HepG2 (cell line): ENCODE results near the gene CLK4. TPM values are rescaled to one million over a fixed set of nuclear protein-coding genes. Genes with fewer than 3 reads are reported as not detected.

Experiments
- ATAC-seq: fragments of 200-7000 bp; cut with Tn5 transposase; 3 replicates; pipeline ENCODE4 v1.9.1; 2020; ENCODE audit warnings: mild to moderate bottlenecking, moderate library complexity
- BruUV-seq: library from RNA; stranded (reverse); fragments of 400-500 nt; replicated peaks from 2 replicates; lab custom pipeline; 2021; lab: Mats Ljungman, UMichigan
- CTCF ChIA-PET: fragments of 300-600 bp; formaldehyde crosslinking; extraction: SDS; loops from one replicate; lab custom pipeline; 2021; ENCODE audit warnings: low total read pairs, inconsistent platforms, low intra/inter-chr PET ratio; lab: Yijun Ruan, JAX
- POLR2A ChIA-PET: fragments of 350-600 bp; sonication (Branson Sonifier 250); formaldehyde crosslinking; loops from one replicate; lab custom pipeline; 2020; ENCODE audit warnings: antibody characterized with exemption, inconsistent platforms; lab: Yijun Ruan, JAX
- DNase-seq: peaks from one replicate; pipeline ENCODE4 v3.0.0-alpha.2; 2015; ENCODE audit warnings: low spot score
- FAIRE-seq: peaks from 3 replicates; lab custom pipeline; 2011; peaks lifted over from hg19 to GRCh38; lab: Jason Lieb, UNC
- H2AFZ ChIP-seq: one replicate; pipeline ENCODE4 v1.6.1; 2011; ENCODE audit warnings: low read length, inconsistent platforms
- H3K27ac ChIP-seq: fragments of 300-600 bp; 3 replicates; pipeline ENCODE4 v1.8.0; 2011; ENCODE audit warnings: mixed run types, mild to moderate bottlenecking, mixed read lengths, low read length, inconsistent platforms; ENCODE audit not compliant: insufficient read depth; ENCODE audit errors: extremely low read length
- H3K27me3 ChIP-seq, 2 experiments: fragments of 200-600 bp in 1 of 2; 2 replicates in 1 of 2; 3 replicates in 1 of 2; pipeline versions ENCODE4 v1.6.0 to v1.8.0; 2011; ENCODE audit warnings: low read length in 2 of 2, mild to moderate bottlenecking in 2 of 2, moderate library complexity in 2 of 2, inconsistent platforms in 1 of 2; ENCODE audit not compliant: insufficient read depth in 2 of 2, control insufficient read depth in 1 of 2
- H3K36me3 ChIP-seq, 2 experiments: fragments of 200-600 bp in 1 of 2; replicated peaks in 1 of 2; 2 replicates in 1 of 2; 3 replicates in 1 of 2; pipeline versions ENCODE4 v1.5.1 to v1.8.0; 2011; ENCODE audit warnings: low read length in 2 of 2, inconsistent platforms in 1 of 2; ENCODE audit not compliant: insufficient read depth in 2 of 2, control insufficient read depth in 1 of 2
- H3K4me1 ChIP-seq: 2 replicates; pipeline ENCODE4 v1.5.1; 2012; ENCODE audit warnings: low read length, inconsistent platforms; ENCODE audit not compliant: insufficient read depth
- H3K4me2 ChIP-seq: 2 replicates; pipeline ENCODE4 v1.6.0; 2011; ENCODE audit warnings: low read depth, low read length, inconsistent platforms
- H3K4me3 ChIP-seq, 3 experiments: fragments of 200-600 bp in 1 of 3; sonication (generic), shearing (Covaris generic) in 1 of 3; replicated peaks in 1 of 3; 2 replicates each; pipeline ENCODE4 v1.5.1; 2011 to 2016; ENCODE audit warnings: low read length in 3 of 3, inconsistent platforms in 2 of 3, low read depth in 2 of 3, mild to moderate bottlenecking in 2 of 3, control low read depth in 1 of 3, mixed read lengths in 1 of 3; ENCODE audit not compliant: insufficient read depth in 1 of 3
- H3K79me2 ChIP-seq: one replicate; pipeline ENCODE4 v1.6.1; 2011; ENCODE audit warnings: low read length, inconsistent platforms; ENCODE audit not compliant: insufficient read depth
- H3K9ac ChIP-seq: 2 replicates; pipeline ENCODE4 v1.6.0; 2011; ENCODE audit warnings: mild to moderate bottlenecking, low read depth, low read length, inconsistent platforms; ENCODE audit not compliant: insufficient read depth
- H3K9me3 ChIP-seq: 2 replicates; pipeline ENCODE4 v1.5.1; 2012; ENCODE audit warnings: mild to moderate bottlenecking, low read length
- H4K20me1 ChIP-seq: 2 replicates; pipeline ENCODE4 v1.6.0; 2011; ENCODE audit warnings: inconsistent platforms, mild to moderate bottlenecking, low read length, moderate library complexity; ENCODE audit not compliant: insufficient read depth
- CENPBD1 ChIP-seq: sonication (generic); formaldehyde crosslinking; IDR thresholded peaks from 2 replicates; pipeline ENCODE4 v1.8.0; 2022; ENCODE audit warnings: missing genetic modification reagents, low read depth, mild to moderate bottlenecking, borderline replicate concordance
- EEA1 ChIP-seq: sonication (generic); formaldehyde crosslinking; IDR thresholded peaks from 2 replicates; pipeline ENCODE4 v1.5.1; 2020; ENCODE audit warnings: mild to moderate bottlenecking, missing genetic modification reagents, borderline replicate concordance
- KLF9 ChIP-seq: IDR thresholded peaks from 2 replicates; pipeline ENCODE4 v1.6.1; 2016; ENCODE audit warnings: low read depth
- NPAS2 ChIP-seq: sonication (generic); formaldehyde crosslinking; IDR thresholded peaks from 2 replicates; pipeline ENCODE4 v1.8.0; 2022; ENCODE audit warnings: mild to moderate bottlenecking, missing genetic modification reagents, borderline replicate concordance
- RBM22 ChIP-seq: fragments of 200-400 bp; formaldehyde crosslinking; optimal IDR thresholded peaks from 2 replicates; pipeline ENCODE3; 2017; ENCODE audit warnings: mild to moderate bottlenecking, low read length, moderate library complexity
- SIX4 ChIP-seq: sonication (generic); formaldehyde crosslinking; IDR thresholded peaks from 2 replicates; pipeline ENCODE4 v1.4.0; 2020; ENCODE audit warnings: missing genetic modification reagents
- ZBTB42 ChIP-seq: sonication (generic); formaldehyde crosslinking; IDR thresholded peaks from 2 replicates; pipeline ENCODE4 v1.5.0; 2020; ENCODE audit warnings: mild to moderate bottlenecking, missing genetic modification reagents
- ZNF136 ChIP-seq: sonication (generic); formaldehyde crosslinking; IDR thresholded peaks from 2 replicates; pipeline ENCODE4 v1.8.1; 2022; ENCODE audit warnings: low read depth, mild to moderate bottlenecking, moderate library complexity, missing genetic modification reagents
- ZNF205 ChIP-seq: IDR thresholded peaks from 2 replicates; pipeline ENCODE4 v1.6.1; 2018; ENCODE audit warnings: missing biosample characterization, missing genetic modification reagents
- WGBS: methylation state at CpG from one replicate; pipeline ENCODE4 v1.1.6; 2017; ENCODE audit warnings: low lambda C conversion rate; 5-methylcytosine and 5-hydroxymethylcytosine counted together
- in situ Hi-C: cut with HindIII; loops from 2 replicates; pipeline ENCODE4 v1.10.0; 2017; ENCODE audit warnings: low pct_unique_long_range_greater_than_20kb; ENCODE audit not compliant: extremely low pct_ligation_motif_present
- intact Hi-C: fragments of 100-400 bp; cut with micrococcal nuclease; formaldehyde crosslinking; loops from one replicate; pipeline ENCODE4 v1.10.0; 2022; ENCODE audit not compliant: unreplicated experiment
- polyA plus RNA-seq, 8 experiments: library from polyadenylated mRNA; depleted of rRNA in 3 of 8; stranded (reverse) in 7 of 8; unstranded in 1 of 8; fragments of >200 nt; fragmentation: Illumina TruSeq in 4 of 8; extraction: Trizol in 4 of 8; gene quantifications; 2 replicates each; pipeline versions ENCODE4 v1.2.1 to v1.2.3, GENCODE V29; 2011 to 2016; ENCODE audit warnings: low read depth in 4 of 8, missing spikeins in 1 of 8, mixed read lengths in 1 of 8; ENCODE audit not compliant: insufficient read depth in 1 of 8
- total RNA-seq, 5 experiments: library from RNA; depleted of rRNA; stranded (reverse); fragments of >200 nt; fragmentation: Illumina TruSeq; extraction: Trizol; gene quantifications; 2 replicates each; pipeline ENCODE4 v1.2.3, GENCODE V29; 2016; ENCODE audit warnings: low read depth in 1 of 5
- TF ChIP-seq, protein P1 (sequence below): sonication (generic); formaldehyde crosslinking; IDR thresholded peaks from 2 replicates; pipeline ENCODE4 v1.5.1; 2020; ENCODE audit warnings: mild to moderate bottlenecking, missing genetic modification reagents, borderline replicate concordance
- TF ChIP-seq, protein P2 (sequence below): sonication (generic); formaldehyde crosslinking; IDR thresholded peaks from 2 replicates; pipeline ENCODE4 v1.4.0; 2020; ENCODE audit warnings: missing genetic modification reagents
- TF ChIP-seq, protein P3 (sequence below): fragments of 450-650 bp; IDR thresholded peaks from 2 replicates; pipeline ENCODE4 v1.6.1; 2017; ENCODE audit warnings: mild to moderate bottlenecking
- TF ChIP-seq, protein P4 (sequence below): IDR thresholded peaks from 2 replicates; pipeline ENCODE4 v1.6.1; 2016

Gene CLK4
- total and polyA plus RNA-seq, 2 of the 13 experiments (the other 11 are each of a cell fraction or from before 2014, with no cell fraction given), result 17.7 to 18.4 TPM

- TF ChIP-seq, protein P1, sequence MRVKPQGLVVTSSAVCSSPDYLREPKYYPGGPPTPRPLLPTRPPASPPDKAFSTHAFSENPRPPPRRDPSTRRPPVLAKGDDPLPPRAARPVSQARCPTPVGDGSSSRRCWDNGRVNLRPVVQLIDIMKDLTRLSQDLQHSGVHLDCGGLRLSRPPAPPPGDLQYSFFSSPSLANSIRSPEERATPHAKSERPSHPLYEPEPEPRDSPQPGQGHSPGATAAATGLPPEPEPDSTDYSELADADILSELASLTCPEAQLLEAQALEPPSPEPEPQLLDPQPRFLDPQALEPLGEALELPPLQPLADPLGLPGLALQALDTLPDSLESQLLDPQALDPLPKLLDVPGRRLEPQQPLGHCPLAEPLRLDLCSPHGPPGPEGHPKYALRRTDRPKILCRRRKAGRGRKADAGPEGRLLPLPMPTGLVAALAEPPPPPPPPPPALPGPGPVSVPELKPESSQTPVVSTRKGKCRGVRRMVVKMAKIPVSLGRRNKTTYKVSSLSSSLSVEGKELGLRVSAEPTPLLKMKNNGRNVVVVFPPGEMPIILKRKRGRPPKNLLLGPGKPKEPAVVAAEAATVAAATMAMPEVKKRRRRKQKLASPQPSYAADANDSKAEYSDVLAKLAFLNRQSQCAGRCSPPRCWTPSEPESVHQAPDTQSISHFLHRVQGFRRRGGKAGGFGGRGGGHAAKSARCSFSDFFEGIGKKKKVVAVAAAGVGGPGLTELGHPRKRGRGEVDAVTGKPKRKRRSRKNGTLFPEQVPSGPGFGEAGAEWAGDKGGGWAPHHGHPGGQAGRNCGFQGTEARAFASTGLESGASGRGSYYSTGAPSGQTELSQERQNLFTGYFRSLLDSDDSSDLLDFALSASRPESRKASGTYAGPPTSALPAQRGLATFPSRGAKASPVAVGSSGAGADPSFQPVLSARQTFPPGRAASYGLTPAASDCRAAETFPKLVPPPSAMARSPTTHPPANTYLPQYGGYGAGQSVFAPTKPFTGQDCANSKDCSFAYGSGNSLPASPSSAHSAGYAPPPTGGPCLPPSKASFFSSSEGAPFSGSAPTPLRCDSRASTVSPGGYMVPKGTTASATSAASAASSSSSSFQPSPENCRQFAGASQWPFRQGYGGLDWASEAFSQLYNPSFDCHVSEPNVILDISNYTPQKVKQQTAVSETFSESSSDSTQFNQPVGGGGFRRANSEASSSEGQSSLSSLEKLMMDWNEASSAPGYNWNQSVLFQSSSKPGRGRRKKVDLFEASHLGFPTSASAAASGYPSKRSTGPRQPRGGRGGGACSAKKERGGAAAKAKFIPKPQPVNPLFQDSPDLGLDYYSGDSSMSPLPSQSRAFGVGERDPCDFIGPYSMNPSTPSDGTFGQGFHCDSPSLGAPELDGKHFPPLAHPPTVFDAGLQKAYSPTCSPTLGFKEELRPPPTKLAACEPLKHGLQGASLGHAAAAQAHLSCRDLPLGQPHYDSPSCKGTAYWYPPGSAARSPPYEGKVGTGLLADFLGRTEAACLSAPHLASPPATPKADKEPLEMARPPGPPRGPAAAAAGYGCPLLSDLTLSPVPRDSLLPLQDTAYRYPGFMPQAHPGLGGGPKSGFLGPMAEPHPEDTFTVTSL (CRISPR knock-in tag), result no peak
These were observed 40.8 kb upstream of the CLK4 start (continued) for GRCh38 chr5:178667688-178668087.

- ChIA-PET CTCF (no interaction called here), POLR2A (no interaction called here)
- no peak overlapping the region for H2AFZ ChIP-seq
- no peak overlapping the region for H3K27ac ChIP-seq
- H3K4me2 ChIP-seq, result no peak overlapping the region
- H3K36me3 ChIP-seq, result no peaks in the 10 kb centered on the region
- no peak overlapping the region for H3K4me3 ChIP-seq
- H4K20me1 ChIP-seq, result no peaks in the 10 kb centered on the region
- no peak for ATAC-seq
- BruUV-seq, result no TSS peak
- 0% methylated on average over 2 of the region's 5 CpGs for WGBS
- FAIRE-seq, result no peak
- intact Hi-C loops (no loop called here), in situ Hi-C loops (no loop called here)
- no peaks in the 10 kb centered on the region for H3K9me3 ChIP-seq
- H3K79me2 ChIP-seq, result no peaks in the 10 kb centered on the region
- H3K4me1 ChIP-seq, result no peaks in the 10 kb centered on the region
- peaks cover 2 to 49% of the 10 kb centered on the region in 2 experiments; a peak in 4 of 5 replicates for H3K27me3 ChIP-seq
- DNase-seq, result no peak
- no peak overlapping the region for H3K9ac ChIP-seq
- no peak for TF ChIP-seq ZBTB42 (CRISPR knock-in tag)
- TF ChIP-seq ZNF136 (CRISPR knock-in tag), result no peak
- TF ChIP-seq SIX4 (CRISPR knock-in tag), result no peak
- TF ChIP-seq, protein P2, sequence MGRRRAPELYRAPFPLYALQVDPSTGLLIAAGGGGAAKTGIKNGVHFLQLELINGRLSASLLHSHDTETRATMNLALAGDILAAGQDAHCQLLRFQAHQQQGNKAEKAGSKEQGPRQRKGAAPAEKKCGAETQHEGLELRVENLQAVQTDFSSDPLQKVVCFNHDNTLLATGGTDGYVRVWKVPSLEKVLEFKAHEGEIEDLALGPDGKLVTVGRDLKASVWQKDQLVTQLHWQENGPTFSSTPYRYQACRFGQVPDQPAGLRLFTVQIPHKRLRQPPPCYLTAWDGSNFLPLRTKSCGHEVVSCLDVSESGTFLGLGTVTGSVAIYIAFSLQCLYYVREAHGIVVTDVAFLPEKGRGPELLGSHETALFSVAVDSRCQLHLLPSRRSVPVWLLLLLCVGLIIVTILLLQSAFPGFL (CRISPR knock-in tag), result no peak
- no peak for TF ChIP-seq NPAS2 (CRISPR knock-in tag)
- no peak for TF ChIP-seq EEA1 (CRISPR knock-in tag)
- no peak for TF ChIP-seq CENPBD1 (CRISPR knock-in tag)
- TF ChIP-seq RBM22, result no peak
- no peak for TF ChIP-seq ZNF205 (CRISPR knock-in tag)
- TF ChIP-seq KLF9 (CRISPR knock-in tag), result no peak
- TF ChIP-seq, protein P3, sequence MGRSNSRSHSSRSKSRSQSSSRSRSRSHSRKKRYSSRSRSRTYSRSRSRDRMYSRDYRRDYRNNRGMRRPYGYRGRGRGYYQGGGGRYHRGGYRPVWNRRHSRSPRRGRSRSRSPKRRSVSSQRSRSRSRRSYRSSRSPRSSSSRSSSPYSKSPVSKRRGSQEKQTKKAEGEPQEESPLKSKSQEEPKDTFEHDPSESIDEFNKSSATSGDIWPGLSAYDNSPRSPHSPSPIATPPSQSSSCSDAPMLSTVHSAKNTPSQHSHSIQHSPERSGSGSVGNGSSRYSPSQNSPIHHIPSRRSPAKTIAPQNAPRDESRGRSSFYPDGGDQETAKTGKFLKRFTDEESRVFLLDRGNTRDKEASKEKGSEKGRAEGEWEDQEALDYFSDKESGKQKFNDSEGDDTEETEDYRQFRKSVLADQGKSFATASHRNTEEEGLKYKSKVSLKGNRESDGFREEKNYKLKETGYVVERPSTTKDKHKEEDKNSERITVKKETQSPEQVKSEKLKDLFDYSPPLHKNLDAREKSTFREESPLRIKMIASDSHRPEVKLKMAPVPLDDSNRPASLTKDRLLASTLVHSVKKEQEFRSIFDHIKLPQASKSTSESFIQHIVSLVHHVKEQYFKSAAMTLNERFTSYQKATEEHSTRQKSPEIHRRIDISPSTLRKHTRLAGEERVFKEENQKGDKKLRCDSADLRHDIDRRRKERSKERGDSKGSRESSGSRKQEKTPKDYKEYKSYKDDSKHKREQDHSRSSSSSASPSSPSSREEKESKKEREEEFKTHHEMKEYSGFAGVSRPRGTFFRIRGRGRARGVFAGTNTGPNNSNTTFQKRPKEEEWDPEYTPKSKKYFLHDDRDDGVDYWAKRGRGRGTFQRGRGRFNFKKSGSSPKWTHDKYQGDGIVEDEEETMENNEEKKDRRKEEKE, result no peak
- TF ChIP-seq, protein P4, sequence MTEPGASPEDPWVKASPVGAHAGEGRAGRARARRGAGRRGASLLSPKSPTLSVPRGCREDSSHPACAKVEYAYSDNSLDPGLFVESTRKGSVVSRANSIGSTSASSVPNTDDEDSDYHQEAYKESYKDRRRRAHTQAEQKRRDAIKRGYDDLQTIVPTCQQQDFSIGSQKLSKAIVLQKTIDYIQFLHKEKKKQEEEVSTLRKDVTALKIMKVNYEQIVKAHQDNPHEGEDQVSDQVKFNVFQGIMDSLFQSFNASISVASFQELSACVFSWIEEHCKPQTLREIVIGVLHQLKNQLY (CRISPR knock-in tag), result no peak
These were observed 40.3 kb upstream of the CLK4 start for GRCh38 chr5:178667101-178667500.
